GM12878 (cell line): ENCODE data around the gene FAM222B. TPM values are rescaled to one million over a fixed set of nuclear protein-coding genes. Genes with fewer than 3 reads are reported as not detected.

Experiments used
- ATAC-seq: fragments of 200-7000 bp; cut with Tn5 transposase; 3 replicates; pipeline ENCODE4 v1.9.1; 2020; ENCODE audit warnings: mild to moderate bottlenecking, moderate library complexity
- BruUV-seq: library from RNA; stranded (reverse); fragments of 400-500 nt; replicated peaks from 2 replicates; lab custom pipeline; 2021; lab: Mats Ljungman, UMichigan
- CTCF ChIA-PET: fragments of 300-600 bp; sonication (Branson Sonifier 250); formaldehyde crosslinking; extraction: SDS; loops from one replicate; lab custom pipeline; 2021; ENCODE audit warnings: inconsistent platforms; lab: Yijun Ruan, JAX
- POLR2A ChIA-PET: fragments of 350-600 bp; formaldehyde crosslinking; extraction: SDS; loops from one replicate; lab custom pipeline; 2021; ENCODE audit warnings: inconsistent platforms; lab: Charles Lee
- RAD21 ChIA-PET: fragments of 300-600 bp; sonication (Branson Sonifier 250); formaldehyde crosslinking; loops from one replicate; lab custom pipeline; 2023; ENCODE audit warnings: antibody characterized with exemption; ENCODE audit not compliant: unreplicated experiment; lab: Charles Lee
- SMC1A ChIA-PET: fragments of 300-600 bp; sonication (Branson Sonifier 250); formaldehyde crosslinking; loops from one replicate; lab custom pipeline; 2023; ENCODE audit not compliant: unreplicated experiment, uncharacterized antibody; lab: Charles Lee
- DNase-seq: peaks from one replicate; pipeline ENCODE4 v3.0.0-alpha.2; 2011; ENCODE audit warnings: low read depth, low spot score
- FAIRE-seq: peaks from 3 replicates; lab custom pipeline; 2011; peaks lifted over from hg19 to GRCh38; lab: Jason Lieb, UNC
- H2AFZ ChIP-seq: 2 replicates; pipeline ENCODE4 v1.6.0; 2011; ENCODE audit warnings: low read depth, low read length, control low read depth; ENCODE audit not compliant: control insufficient read depth
- H3K27ac ChIP-seq: 2 replicates; pipeline ENCODE4 v1.5.1; 2011; ENCODE audit warnings: control low read depth; ENCODE audit not compliant: control insufficient read depth, insufficient read depth
- H3K27me3 ChIP-seq, 2 experiments: replicated peaks in 1 of 2; 2 replicates each; pipeline versions ENCODE4 v1.6.0 to v1.6.1; 2011; ENCODE audit warnings: low read length in 1 of 2; ENCODE audit not compliant: control insufficient read depth in 2 of 2, insufficient read depth in 2 of 2
- H3K36me3 ChIP-seq, 2 experiments: 2 replicates each; pipeline ENCODE4 v1.5.1; 2011; ENCODE audit warnings: low read length in 1 of 2; ENCODE audit not compliant: control insufficient read depth in 2 of 2, insufficient read depth in 2 of 2
- H3K4me1 ChIP-seq: 2 replicates; pipeline ENCODE4 v1.6.1; 2011; ENCODE audit warnings: mild to moderate bottlenecking, low read length, moderate library complexity, mixed read lengths; ENCODE audit not compliant: control insufficient read depth, insufficient read depth
- H3K4me2 ChIP-seq: 2 replicates; pipeline ENCODE4 v1.6.0; 2011; ENCODE audit warnings: control low read depth; ENCODE audit not compliant: control insufficient read depth, insufficient read depth
- H3K4me3 ChIP-seq: fragments of 200-600 bp; sonication (generic); 2 replicates; pipeline ENCODE4 v1.5.1; 2016
- H3K79me2 ChIP-seq: 2 replicates; pipeline ENCODE4 v1.6.0; 2011; ENCODE audit warnings: low read length; ENCODE audit not compliant: control insufficient read depth, insufficient read depth
- H3K9ac ChIP-seq: 2 replicates; pipeline ENCODE4 v1.8.0; 2011; ENCODE audit warnings: low read length, control low read depth, mixed read lengths; ENCODE audit not compliant: control insufficient read depth, insufficient read depth
- H3K9me3 ChIP-seq: replicated peaks from 3 replicates; pipeline ENCODE4 v1.5.1; 2011; ENCODE audit warnings: mild to moderate bottlenecking, low read length; ENCODE audit not compliant: control insufficient read depth, insufficient read depth
- H4K20me1 ChIP-seq: 2 replicates; pipeline ENCODE4 v1.6.0; 2011; ENCODE audit not compliant: control insufficient read depth, insufficient read depth
- ATF7 ChIP-seq: fragments of 450-650 bp; IDR thresholded peaks from 2 replicates; pipeline ENCODE4 v1.6.1; 2016; ENCODE audit warnings: low read depth, mild to moderate bottlenecking
- BCL11A ChIP-seq: IDR thresholded peaks from 2 replicates; pipeline ENCODE4 v1.6.1; 2011; ENCODE audit warnings: low read depth, low read length
- BHLHE40 ChIP-seq, 2 experiments: fragments of 450-650 bp in 1 of 2; IDR thresholded peaks; 2 replicates each; pipeline ENCODE4 v1.6.1; 2011 to 2017; ENCODE audit warnings: low read depth in 2 of 2, borderline replicate concordance in 1 of 2, improper control_type of control experiment in 1 of 2, low read length in 1 of 2, mild to moderate bottlenecking in 1 of 2
- CBFB ChIP-seq: IDR thresholded peaks from 2 replicates; pipeline ENCODE4 v1.6.1; 2016; ENCODE audit warnings: antibody characterized with exemption, low read depth
- CBX5 ChIP-seq: sonication (generic); IDR thresholded peaks from 2 replicates; pipeline ENCODE4 v1.6.1; 2016; ENCODE audit warnings: low read depth, moderate library complexity, mild to moderate bottlenecking, inconsistent platforms
- EED ChIP-seq: sonication (generic); IDR thresholded peaks from 2 replicates; pipeline ENCODE4 v1.6.1; 2016; ENCODE audit warnings: antibody characterized with exemption, low read depth
- FOS ChIP-seq: IDR thresholded peaks from 3 replicates; pipeline ENCODE4 v1.6.1; 2011; ENCODE audit warnings: borderline replicate concordance; ENCODE audit not compliant: insufficient read length; ENCODE audit errors: extremely low read depth
- KAT2A ChIP-seq: conservative IDR thresholded peaks from 2 replicates; pipeline ENCODE4 v1.6.1; 2011; ENCODE audit warnings: low read depth, low read length; ENCODE audit not compliant: control insufficient read depth
- KDM1A ChIP-seq: fragments of 200-600 bp; sonication (generic); IDR thresholded peaks from 2 replicates; pipeline ENCODE4 v1.6.1; 2016; ENCODE audit warnings: borderline replicate concordance
- MTA2 ChIP-seq: fragments of 450-650 bp; IDR thresholded peaks from 2 replicates; pipeline ENCODE4 v1.6.1; 2016; ENCODE audit warnings: low read depth, mild to moderate bottlenecking, moderate library complexity
- NRF1 ChIP-seq: conservative IDR thresholded peaks from 2 replicates; pipeline ENCODE4 v1.6.1; 2011; ENCODE audit warnings: mild to moderate bottlenecking, low read depth, low read length, improper control_type of control experiment
- POLR2AphosphoS2 ChIP-seq: IDR thresholded peaks from 2 replicates; pipeline ENCODE4 v1.6.1; 2011; ENCODE audit warnings: low read depth, mild to moderate bottlenecking, low read length, improper control_type of control experiment, moderate library complexity
- POU2F2 ChIP-seq: IDR thresholded peaks from 3 replicates; pipeline ENCODE4 v1.6.1; 2011; ENCODE audit warnings: low read depth, mild to moderate bottlenecking, low read length, borderline replicate concordance
- SMAD1 ChIP-seq: fragments of 450-650 bp; IDR thresholded peaks from 2 replicates; pipeline ENCODE4 v1.6.1; 2018; ENCODE audit warnings: mild to moderate bottlenecking, low read depth; ENCODE audit not compliant: partially characterized antibody
- SREBF2 ChIP-seq: IDR thresholded peaks from 2 replicates; pipeline ENCODE4 v1.6.1; 2012; ENCODE audit warnings: mild to moderate bottlenecking, low read length
- YBX1 ChIP-seq: fragments of 450-650 bp; IDR thresholded peaks from 2 replicates; pipeline ENCODE4 v1.6.1; 2016; ENCODE audit warnings: antibody characterized with exemption
- WGBS: methylation state at CpG from one replicate; pipeline ENCODE4 v1.1.6; 2016; ENCODE audit warnings: low lambda C conversion rate; ENCODE audit not compliant: insufficient replicate concordance, insufficient coverage; ENCODE audit errors: missing lambda C conversion rate; 5-methylcytosine and 5-hydroxymethylcytosine counted together
- in situ Hi-C: fragments of 300-500 bp; cut with MboI; formaldehyde crosslinking; loops from 9 replicates; pipeline ENCODE4 v1.14.3; 2018; ENCODE audit warnings: mixed read lengths
- intact Hi-C: fragments of 100-400 bp; cut with micrococcal nuclease; formaldehyde crosslinking; loops from one replicate; pipeline ENCODE4 v1.14.2; 2022; ENCODE audit not compliant: unreplicated experiment
- polyA plus RNA-seq, 11 experiments: library from polyadenylated mRNA; depleted of rRNA in 4 of 11; unstranded in 6 of 11; stranded (reverse) in 5 of 11; fragments of >200 nt; fragmentation: Nextera tagmentation in 4 of 11; fragmentation: Illumina TruSeq in 1 of 11; extraction: Ambion mirVana in 4 of 11; extraction: Trizol in 1 of 11; gene quantifications; 1 replicate in 1 of 11; 2 replicates in 10 of 11; pipeline versions ENCODE4 v1.2.1 to v1.2.3, GENCODE V29; 2011 to 2016; ENCODE audit warnings: inconsistent platforms in 2 of 11, missing spikeins in 2 of 11, low read depth in 1 of 11
- total RNA-seq, 4 experiments: library from RNA; depleted of rRNA in 3 of 4; stranded (reverse); fragments of >200 nt in 3 of 4; fragmentation: Illumina TruSeq in 1 of 4; extraction: Trizol in 1 of 4; gene quantifications; 2 replicates each; pipeline versions ENCODE4 v1.2.1 to v1.2.3, GENCODE V29; 2013 to 2021
- TF ChIP-seq, protein P1 (sequence below): fragments of 450-650 bp; IDR thresholded peaks from 2 replicates; pipeline ENCODE4 v1.6.1; 2016; ENCODE audit warnings: mild to moderate bottlenecking
- TF ChIP-seq, protein P2 (sequence below): IDR thresholded peaks from 2 replicates; pipeline ENCODE4 v1.6.1; 2011; ENCODE audit warnings: borderline replicate concordance, low read depth, mild to moderate bottlenecking, moderate library complexity, mixed read lengths, low read length; ENCODE audit not compliant: insufficient read depth; ENCODE audit errors: extremely low read length
- TF ChIP-seq, protein P3 (sequence below): fragments of 450-650 bp; IDR thresholded peaks from 2 replicates; pipeline ENCODE4 v1.6.1; 2017; ENCODE audit warnings: mild to moderate bottlenecking, moderate library complexity

The FAM222B gene
- total and polyA plus RNA-seq, 10 of the 15 experiments (the other 5 are each of a cell fraction or from before 2014, with no cell fraction given): 2.8 to 18.3 (median 6.4) TPM

DNA sequence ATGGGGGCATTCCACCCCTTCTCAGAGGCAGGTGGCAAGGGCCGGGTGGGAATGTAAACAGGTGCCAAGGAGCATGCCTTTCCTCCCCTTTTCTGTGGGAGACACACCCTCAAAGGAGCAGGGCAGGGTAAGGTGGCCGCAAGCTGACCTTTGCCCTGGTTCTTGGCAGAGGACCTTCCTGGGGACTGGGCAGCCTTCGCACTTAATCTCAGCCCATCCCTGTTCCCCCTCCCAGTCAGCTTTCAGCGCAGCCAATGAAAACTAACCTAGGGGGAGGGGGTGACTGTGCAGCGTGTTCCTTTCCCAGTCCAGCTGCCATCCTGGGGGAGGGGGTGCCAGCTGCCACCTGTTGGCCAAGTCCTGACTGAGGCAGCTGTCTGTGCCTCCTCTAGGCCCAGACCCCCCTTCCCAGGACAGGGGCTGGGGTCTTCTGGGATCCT lies 96.0 kb downstream of the FAM222B start:
- DNase-seq: no peak
- WGBS: 68% methylated on average over 5 of the region's 5 CpGs
- SMC1A ChIA-PET: interaction anchor here (17.8 kb wide), 1 partner anchor 18 kb away, joined by 326 read pairs; the partner anchor contains the start of genes NEK8 and TLCD1
- POLR2A ChIA-PET: interaction anchor here (0.6 to 15.2 kb wide), 6 partner anchors 8 to 150 kb away, joined by 3 to 485 read pairs (median 4); partner anchors contain the start of genes BLTP2, FAM222B, NEK8 and RPL23A
- H2AFZ ChIP-seq: no peak overlapping the region
- CTCF ChIA-PET: interaction anchor here (4.1 to 10.0 kb wide), 2 partner anchors 17 to 21 kb away, joined by 32 to 394 read pairs; partner anchors contain the start of genes NEK8, RPL23A and TLCD1
- H3K27me3 ChIP-seq: no peaks in the 10 kb centered on the region
- intact Hi-C loops: no loop called here
- H3K27ac ChIP-seq: peak overlapping the region; percentile 95
- no peak for FAIRE-seq
- peak overlapping the region; percentile 98 for H3K9ac ChIP-seq
- in situ Hi-C loops: loop anchor here (25.0 kb wide), 1 partner anchor 1284 kb away; the partner anchor contains the start of gene KSR1
- peak overlapping the region; percentile 85 for H3K4me2 ChIP-seq
- H3K4me1 ChIP-seq: peaks cover 45% of the 10 kb centered on the region
- BruUV-seq: no TSS peak
- RAD21 ChIA-PET: interaction anchor here (1.2 to 17.4 kb wide), 3 partner anchors 20 to 102 kb away, joined by 5 to 375 read pairs (median 5); partner anchors contain the start of genes BLTP2, NEK8 and TLCD1
- H3K4me3 ChIP-seq: peak overlapping the region; percentile 92
- no peak for ATAC-seq
- H3K79me2 ChIP-seq: peaks cover 78% of the 10 kb centered on the region
- H3K9me3 ChIP-seq: no peaks in the 10 kb centered on the region
- peaks cover 30 to 32% of the 10 kb centered on the region in 2 experiments for H3K36me3 ChIP-seq
- peaks cover 19% of the 10 kb centered on the region for H4K20me1 ChIP-seq
- TF ChIP-seq POU2F2 (no peak), POLR2AphosphoS2 (no peak; the same call in 1 of the 2 replicates), SREBF2 (no peak), CBFB (no peak), SMAD1 (no peak), EED (no peak), YBX1 (no peak), CBX5 (no peak), ATF7 (no peak), KAT2A (no peak), KDM1A (no peak), MTA2 (no peak), BCL11A (no peak), NRF1 (no peak), BHLHE40 (IDR thresholded peaks at IDR 0.05; ENCODE audit: borderline replicate concordance in 1 of 2, low read depth in 2 of 2, low read length in 1 of 2) (no peak), FOS (no peak)
- TF ChIP-seq, protein P1, sequence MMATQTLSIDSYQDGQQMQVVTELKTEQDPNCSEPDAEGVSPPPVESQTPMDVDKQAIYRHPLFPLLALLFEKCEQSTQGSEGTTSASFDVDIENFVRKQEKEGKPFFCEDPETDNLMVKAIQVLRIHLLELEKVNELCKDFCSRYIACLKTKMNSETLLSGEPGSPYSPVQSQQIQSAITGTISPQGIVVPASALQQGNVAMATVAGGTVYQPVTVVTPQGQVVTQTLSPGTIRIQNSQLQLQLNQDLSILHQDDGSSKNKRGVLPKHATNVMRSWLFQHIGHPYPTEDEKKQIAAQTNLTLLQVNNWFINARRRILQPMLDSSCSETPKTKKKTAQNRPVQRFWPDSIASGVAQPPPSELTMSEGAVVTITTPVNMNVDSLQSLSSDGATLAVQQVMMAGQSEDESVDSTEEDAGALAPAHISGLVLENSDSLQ: no peak
- TF ChIP-seq, protein P2, sequence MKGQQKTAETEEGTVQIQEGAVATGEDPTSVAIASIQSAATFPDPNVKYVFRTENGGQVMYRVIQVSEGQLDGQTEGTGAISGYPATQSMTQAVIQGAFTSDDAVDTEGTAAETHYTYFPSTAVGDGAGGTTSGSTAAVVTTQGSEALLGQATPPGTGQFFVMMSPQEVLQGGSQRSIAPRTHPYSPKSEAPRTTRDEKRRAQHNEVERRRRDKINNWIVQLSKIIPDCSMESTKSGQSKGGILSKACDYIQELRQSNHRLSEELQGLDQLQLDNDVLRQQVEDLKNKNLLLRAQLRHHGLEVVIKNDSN: no peak
- TF ChIP-seq, protein P3, sequence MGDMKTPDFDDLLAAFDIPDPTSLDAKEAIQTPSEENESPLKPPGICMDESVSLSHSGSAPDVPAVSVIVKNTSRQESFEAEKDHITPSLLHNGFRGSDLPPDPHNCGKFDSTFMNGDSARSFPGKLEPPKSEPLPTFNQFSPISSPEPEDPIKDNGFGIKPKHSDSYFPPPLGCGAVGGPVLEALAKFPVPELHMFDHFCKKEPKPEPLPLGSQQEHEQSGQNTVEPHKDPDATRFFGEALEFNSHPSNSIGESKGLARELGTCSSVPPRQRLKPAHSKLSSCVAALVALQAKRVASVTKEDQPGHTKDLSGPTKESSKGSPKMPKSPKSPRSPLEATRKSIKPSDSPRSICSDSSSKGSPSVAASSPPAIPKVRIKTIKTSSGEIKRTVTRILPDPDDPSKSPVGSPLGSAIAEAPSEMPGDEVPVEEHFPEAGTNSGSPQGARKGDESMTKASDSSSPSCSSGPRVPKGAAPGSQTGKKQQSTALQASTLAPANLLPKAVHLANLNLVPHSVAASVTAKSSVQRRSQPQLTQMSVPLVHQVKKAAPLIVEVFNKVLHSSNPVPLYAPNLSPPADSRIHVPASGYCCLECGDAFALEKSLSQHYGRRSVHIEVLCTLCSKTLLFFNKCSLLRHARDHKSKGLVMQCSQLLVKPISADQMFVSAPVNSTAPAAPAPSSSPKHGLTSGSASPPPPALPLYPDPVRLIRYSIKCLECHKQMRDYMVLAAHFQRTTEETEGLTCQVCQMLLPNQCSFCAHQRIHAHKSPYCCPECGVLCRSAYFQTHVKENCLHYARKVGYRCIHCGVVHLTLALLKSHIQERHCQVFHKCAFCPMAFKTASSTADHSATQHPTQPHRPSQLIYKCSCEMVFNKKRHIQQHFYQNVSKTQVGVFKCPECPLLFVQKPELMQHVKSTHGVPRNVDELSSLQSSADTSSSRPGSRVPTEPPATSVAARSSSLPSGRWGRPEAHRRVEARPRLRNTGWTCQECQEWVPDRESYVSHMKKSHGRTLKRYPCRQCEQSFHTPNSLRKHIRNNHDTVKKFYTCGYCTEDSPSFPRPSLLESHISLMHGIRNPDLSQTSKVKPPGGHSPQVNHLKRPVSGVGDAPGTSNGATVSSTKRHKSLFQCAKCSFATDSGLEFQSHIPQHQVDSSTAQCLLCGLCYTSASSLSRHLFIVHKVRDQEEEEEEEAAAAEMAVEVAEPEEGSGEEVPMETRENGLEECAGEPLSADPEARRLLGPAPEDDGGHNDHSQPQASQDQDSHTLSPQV: no peak
